GM12891 (cell line): ENCODE results near the gene CHRNA10.

Experiments
- PAX5 ChIP-seq: IDR thresholded peaks from 2 replicates; pipeline ENCODE4 v1.6.1; 2011; ENCODE audit warnings: low read length, moderate library complexity, mild to moderate bottlenecking; ENCODE audit not compliant: insufficient read depth, severe bottlenecking
- POLR2A ChIP-seq: IDR thresholded peaks from 2 replicates; pipeline ENCODE4 v1.6.1; 2011; ENCODE audit warnings: low read depth, low read length, control low read depth
- POLR2AphosphoS5 ChIP-seq: IDR thresholded peaks from 2 replicates; pipeline ENCODE4 v1.6.1; 2011; ENCODE audit warnings: low read depth, low read length, control low read depth
- POU2F2 ChIP-seq: IDR thresholded peaks from 2 replicates; pipeline ENCODE4 v1.6.1; 2011; ENCODE audit warnings: low read depth, mild to moderate bottlenecking, control low read depth, low read length, moderate library complexity
- SPI1 ChIP-seq: IDR thresholded peaks from 2 replicates; pipeline ENCODE4 v1.6.1; 2011; ENCODE audit warnings: low read depth, low read length, control low read depth
- TAF1 ChIP-seq: IDR thresholded peaks from 2 replicates; pipeline ENCODE4 v1.6.1; 2011; ENCODE audit warnings: low read depth, low read length, control low read depth

DNA sequence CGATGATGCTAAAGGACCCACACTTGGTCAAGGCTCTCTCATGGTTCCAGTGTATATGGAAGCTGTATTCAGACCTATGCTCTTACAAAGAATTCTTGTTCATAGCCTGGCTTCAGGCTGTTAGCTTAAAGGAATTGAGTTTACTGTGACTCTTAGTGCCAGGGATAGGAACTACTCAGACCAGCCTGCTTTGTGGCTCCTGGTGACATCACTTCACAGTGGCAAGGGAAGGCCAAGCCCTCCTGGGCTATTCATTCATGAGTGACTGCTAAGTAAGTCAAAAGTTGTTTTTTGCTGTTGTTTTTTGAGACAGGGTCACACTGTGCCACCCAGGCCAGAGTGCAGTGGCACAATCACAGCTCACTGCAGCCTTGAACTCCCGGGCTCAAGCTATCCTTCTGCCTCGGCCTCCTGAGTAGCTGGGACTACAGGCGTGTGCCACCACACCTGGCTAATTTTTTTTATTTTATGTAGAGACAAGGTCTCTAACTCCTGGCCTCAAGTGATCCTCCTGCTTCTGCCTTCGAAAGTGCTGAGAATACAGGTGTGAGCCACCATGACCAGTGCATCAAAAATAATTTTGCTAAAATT lies 39.0 kb downstream of the CHRNA10 start:
- TF ChIP-seq POLR2AphosphoS5 (no peak), POLR2A (no peak), TAF1 (no peak), PAX5 (no peak), SPI1 (no peak), POU2F2 (no peak)
